ENCODE data around the gene DGKI. TPM values are rescaled to one million over a fixed set of nuclear protein-coding genes. Genes with fewer than 3 reads are reported as not detected.

Gene DGKI
- total and polyA plus RNA-seq, 2 of the 4 experiments (the other 2 are of a cell fraction), result 3.9 to 15.8 TPM

DNA sequence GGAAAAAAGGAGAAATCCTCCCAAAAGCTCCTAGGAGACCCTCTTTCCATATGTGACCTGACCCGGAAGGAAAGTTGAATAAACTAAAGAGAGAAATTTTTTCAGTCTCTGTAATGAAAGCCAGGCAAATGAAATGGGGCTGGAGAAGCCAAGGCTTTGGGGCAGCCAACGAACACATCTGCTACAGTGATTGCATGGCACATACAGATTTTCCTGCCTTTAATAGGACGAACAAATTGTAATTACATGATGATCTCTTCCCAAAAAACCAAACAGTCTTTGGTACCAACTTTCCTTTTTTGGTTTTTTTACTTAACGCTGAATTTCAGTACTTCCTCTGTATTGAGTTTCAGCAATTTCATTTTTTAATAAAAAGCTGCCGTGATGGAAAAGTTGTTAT is 479.8 kb downstream of the DGKI start:
- Histone ChIP-seq H3K27me3 (ENCODE audit: control insufficient read depth, insufficient read depth, low read length) (no peaks in the 10 kb centered on the region), H3K4me2 (ENCODE audit: low read depth, low read length) (no peak overlapping the region), H3K4me3 (ENCODE audit: insufficient read depth, low read depth, low read length) (no peak overlapping the region), H3K4ac (ENCODE audit: low read depth, low read length) (no peak overlapping the region), H2BK5ac (ENCODE audit: low read depth, low read length, poor library complexity, severe bottlenecking) (no peak overlapping the region), H4K20me1 (ENCODE audit: insufficient read depth, low read length) (no peaks in the 10 kb centered on the region), H2AK5ac (ENCODE audit: low read depth, low read length) (no peak overlapping the region), H3K14ac (replicated peaks; ENCODE audit: low read depth, low read length) (no peak overlapping the region), H3K27ac (ENCODE audit: insufficient read depth, low read length) (no peak overlapping the region), H3K36me3 (ENCODE audit: control insufficient read depth, insufficient read depth, low read length) (no peaks in the 10 kb centered on the region), H3K23ac (ENCODE audit: low read depth, low read length) (no peak overlapping the region), H2BK120ac (ENCODE audit: low read depth, low read length) (no peak overlapping the region), H3K4me1 (ENCODE audit: control insufficient read depth, insufficient read depth, low read length) (no peaks in the 10 kb centered on the region), H4K5ac (ENCODE audit: low read depth, low read length) (no peak overlapping the region), H2AK9ac (replicated peaks; ENCODE audit: low read depth, low read length, poor library complexity) (no peak overlapping the region), H3K56ac (ENCODE audit: extremely low read depth, insufficient read depth, low read length) (no peak overlapping the region), H3K79me1 (ENCODE audit: low read depth in 1 of 2, low read length in 2 of 2) (no peaks in the 10 kb centered on the region), H4K91ac (ENCODE audit: insufficient read depth, low read depth, low read length) (no peak overlapping the region), H2BK15ac (ENCODE audit: low read depth, low read length) (no peak overlapping the region), H3K18ac (ENCODE audit: low read depth, low read length) (no peak overlapping the region), H2BK20ac (ENCODE audit: low read depth, low read length) (no peak overlapping the region), H3K9me3 (ENCODE audit: control insufficient read depth, insufficient read depth, low read length) (peaks cover 3% of the 10 kb centered on the region; the same call in 1 of the 2 replicates), H3K9ac (ENCODE audit: low read depth, low read length) (no peak overlapping the region), H2AFZ (replicated peaks; ENCODE audit: low read length, poor library complexity) (no peak overlapping the region), H3K9me1 (ENCODE audit: insufficient read depth, low read length) (no peaks in the 10 kb centered on the region), H4K8ac (ENCODE audit: low read depth in 2 of 2, low read length in 2 of 2) (no peak overlapping the region)
- ATAC-seq (ENCODE audit: low read depth), result no peak
- 70% methylated on average over 2 of the region's 5 CpGs; no CpG with 5 or more reads in 1 of the 2 experiments for WGBS, 2 experiments (ENCODE audit: extremely low coverage in 2 of 2, insufficient read length in 1 of 2)
- no TSS peak for BruUV-seq (replicated peaks)
- TF ChIP-seq NFE2L2 (IDR thresholded peaks at IDR 0.05; ENCODE audit: low read depth, low read length), result no peak
- no peak for TF ChIP-seq CHD1 (IDR thresholded peaks at IDR 0.05; ENCODE audit: low read depth, low read length)
- TF ChIP-seq MAFK (IDR thresholded peaks at IDR 0.05; ENCODE audit: low read depth, low read length), result no peak
- CTCF ChIA-PET, result no interaction called here
- intact Hi-C loops (cut with micrococcal nuclease), result no loop called here
- in situ Hi-C loops (cut with MboI; ENCODE audit: low sequenced_read_pairs), result no loop called here
- POLR2A ChIA-PET (ENCODE audit: unreplicated experiment), result no interaction called here
- DNase-seq, result no peak
- dilution Hi-C loops (cut with HindIII; ENCODE audit: low sequenced_read_pairs, unreplicated experiment), result no loop called here
